Stimulated activated naive CD8-positive, alpha-beta T cell treated with anti-CD3 and anti-CD28 coated beads, Interleukin-15, Interleukin-2, amounts not matched to agents 100 U/mL and 50 U/mL, for 24 hours (primary cell): ENCODE results near the gene LTBP1.
"Not testable (repeated sequence)": the region's sequence is repeated elsewhere in the genome, so short reads cannot be mapped to it uniquely, and the experiment has no call there.

ENCODE experiments used
- ATAC-seq: fragments of 150-1000 bp; cut with Tn5 transposase; one replicate; pipeline ENCODE4 v1.10.0; 2021
- DNase-seq: peaks from one replicate; pipeline ENCODE4 v3.0.0; 2021

LTBP1 gene

GRCh38 chr2:33433279-33434235 lies 486.8 kb downstream of the LTBP1 start:
- ATAC-seq (no peak), DNase-seq (no peak)

GRCh38 chr2:33435518-33435917 lies 488.8 kb downstream of the LTBP1 start:
- no peak for DNase-seq
- no peak for ATAC-seq

- DNase-seq: no peak
- no peak for ATAC-seq
Measured at GRCh38 chr2:33436083-33436482, 489.3 kb downstream of the LTBP1 start.

GRCh38 chr2:33437297-33437696 lies 490.5 kb downstream of the LTBP1 start:
- DNase-seq (no peak), ATAC-seq (no peak)

GRCh38 chr2:33437815-33438214 lies 491.1 kb downstream of the LTBP1 start:
- no peak for ATAC-seq
- no peak for DNase-seq

- ATAC-seq: no peak
- no peak for DNase-seq
Measured at GRCh38 chr2:33441235-33441810, 494.6 kb downstream of the LTBP1 start.

GRCh38 chr2:33442052-33442451 lies 495.3 kb downstream of the LTBP1 start:
- ATAC-seq, DNase-seq: not testable (repeated sequence)

GRCh38 chr2:33442528-33443079 lies 495.9 kb downstream of the LTBP1 start:
- ATAC-seq (no peak), DNase-seq (no peak)

GRCh38 chr2:33443274-33443829 lies 496.6 kb downstream of the LTBP1 start:
- ATAC-seq: no peak
- DNase-seq: no peak

- ATAC-seq (no peak), DNase-seq (no peak)
Measured at GRCh38 chr2:33444967-33445366, 498.2 kb downstream of the LTBP1 start.

- no peak for DNase-seq
- no peak for ATAC-seq
Measured at GRCh38 chr2:33448220-33448899, 501.6 kb downstream of the LTBP1 start.
